ENCODE measurements around the gene TGFB1I1.

Gene TGFB1I1

DNA sequence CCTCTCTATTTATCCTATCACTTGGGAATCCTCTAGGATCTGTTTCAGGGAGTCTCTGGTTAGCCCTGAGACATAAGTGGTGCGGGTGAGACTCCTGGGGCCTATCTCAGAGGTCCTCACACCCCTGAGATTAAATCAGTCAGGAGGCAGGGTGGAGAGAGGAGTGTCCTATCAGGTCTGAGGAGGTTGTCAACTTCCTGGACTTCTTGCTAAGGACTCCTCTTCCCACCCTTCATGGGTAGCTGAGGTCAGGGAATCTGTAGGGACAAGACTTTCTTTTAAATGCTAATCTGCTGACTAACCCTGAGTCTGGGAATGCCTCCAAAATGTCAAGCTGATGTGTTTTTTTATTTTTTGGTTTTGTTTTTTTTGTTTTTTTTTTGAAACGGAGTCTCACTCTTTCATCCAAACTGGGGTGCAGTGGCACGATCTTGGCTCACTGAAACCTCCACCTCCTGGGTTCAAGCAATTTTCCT, 19.3 kb upstream of the TGFB1I1 start:
- DNase-seq (ENCODE audit: low read depth in 2 of 2): no peak

DNA sequence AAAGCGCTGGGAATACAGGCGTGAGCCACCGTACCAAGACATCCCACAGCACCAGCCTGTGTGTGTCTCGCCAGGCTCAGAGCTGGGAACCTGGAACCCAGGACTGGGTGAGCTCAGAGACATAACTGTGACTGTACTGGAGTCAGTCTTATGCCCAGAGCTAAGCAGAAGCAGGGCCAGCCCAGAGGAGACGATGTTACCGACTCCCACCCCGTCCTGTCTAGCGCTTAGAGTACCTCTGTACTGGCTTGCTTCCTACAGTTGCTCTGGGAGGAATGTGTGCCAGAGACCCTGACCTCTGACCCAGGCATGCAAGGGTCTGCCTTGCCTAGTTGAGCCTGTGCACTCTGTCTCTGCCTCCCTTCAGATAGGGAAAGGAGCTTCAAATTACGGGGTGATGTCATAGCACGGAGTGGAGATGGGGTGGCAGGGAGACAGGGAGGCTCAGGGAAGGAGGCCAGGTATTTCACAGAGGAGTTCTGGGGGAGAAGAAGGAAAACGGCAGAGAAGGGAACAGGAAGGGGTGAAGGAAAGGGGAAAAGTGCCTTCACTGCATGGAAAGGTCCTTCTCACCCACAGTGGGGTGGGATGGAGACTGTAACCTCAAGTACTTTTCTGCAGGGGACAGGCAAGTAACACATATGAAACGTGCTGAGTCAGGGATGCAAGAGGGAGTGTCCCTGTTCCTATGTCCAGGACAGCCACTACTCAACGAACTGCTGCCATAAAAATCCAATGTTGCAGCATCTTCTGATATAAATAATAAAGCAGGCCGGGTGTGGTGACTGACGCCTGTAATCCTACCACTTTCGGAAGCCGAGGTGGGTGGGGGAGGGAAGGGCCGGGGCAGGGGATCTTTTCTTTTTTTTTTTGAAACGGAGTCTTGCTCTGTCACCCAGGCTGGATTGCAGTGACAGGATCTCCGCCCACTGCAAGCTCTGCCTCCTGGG, 18.4 kb upstream of the TGFB1I1 start:
- no peak for DNase-seq (ENCODE audit: low read depth in 2 of 2)

DNA sequence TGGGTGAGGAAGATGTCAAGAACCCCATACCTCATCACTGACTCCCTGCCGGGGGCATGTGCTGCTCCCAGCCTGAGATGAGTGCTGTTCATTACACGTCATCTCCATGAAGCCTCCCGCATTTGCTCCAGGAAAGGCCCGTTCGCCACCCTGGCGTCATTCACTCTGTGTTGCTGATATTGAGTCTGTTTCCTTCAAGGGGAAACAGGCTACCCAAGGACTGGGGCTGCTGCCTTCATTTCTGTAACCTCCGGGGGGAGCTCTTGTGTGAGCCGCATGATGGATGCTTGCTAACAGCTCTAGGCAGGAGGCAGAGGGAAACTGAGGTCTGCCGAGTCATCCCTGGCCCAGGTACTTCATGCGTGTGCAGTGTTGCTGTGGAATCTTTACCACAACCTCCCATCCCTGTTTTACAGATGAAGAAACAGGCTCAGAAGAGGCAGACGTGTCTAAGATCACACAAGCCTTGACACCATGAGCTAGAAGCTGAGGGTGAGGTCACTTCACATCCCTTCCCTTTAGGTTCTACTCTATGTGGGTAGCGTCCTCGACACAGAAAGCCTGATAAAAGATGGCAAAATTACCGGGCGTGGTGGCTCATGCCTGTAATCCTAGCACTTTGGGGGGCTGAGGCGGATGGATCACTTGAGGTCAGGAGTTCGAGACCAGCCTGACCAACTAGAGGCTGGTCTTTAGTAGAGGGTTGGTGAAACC, 16.2 kb upstream of the TGFB1I1 start:
- DNase-seq (ENCODE audit: low read depth in 2 of 2): no peak

DNA sequence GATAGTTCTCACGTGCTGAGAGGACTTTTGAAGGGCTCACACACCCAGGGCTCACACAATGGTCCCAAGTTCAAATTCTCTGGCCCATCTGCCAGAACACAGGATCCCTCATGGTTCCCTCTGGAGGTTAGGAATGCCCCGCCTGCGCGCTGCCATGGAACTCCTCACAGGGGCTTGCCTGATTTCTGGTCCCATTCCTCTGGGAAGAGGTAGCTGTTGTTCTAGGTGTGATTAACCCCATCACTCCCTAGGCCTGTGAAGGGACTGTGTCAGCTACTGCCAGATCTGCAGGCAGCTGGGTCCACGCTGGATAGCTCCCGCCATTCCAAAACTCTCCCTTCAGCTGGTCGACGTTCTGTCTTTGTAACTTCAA, 15.0 kb upstream of the TGFB1I1 start:
- no peak for DNase-seq (ENCODE audit: low read depth in 2 of 2)

DNA sequence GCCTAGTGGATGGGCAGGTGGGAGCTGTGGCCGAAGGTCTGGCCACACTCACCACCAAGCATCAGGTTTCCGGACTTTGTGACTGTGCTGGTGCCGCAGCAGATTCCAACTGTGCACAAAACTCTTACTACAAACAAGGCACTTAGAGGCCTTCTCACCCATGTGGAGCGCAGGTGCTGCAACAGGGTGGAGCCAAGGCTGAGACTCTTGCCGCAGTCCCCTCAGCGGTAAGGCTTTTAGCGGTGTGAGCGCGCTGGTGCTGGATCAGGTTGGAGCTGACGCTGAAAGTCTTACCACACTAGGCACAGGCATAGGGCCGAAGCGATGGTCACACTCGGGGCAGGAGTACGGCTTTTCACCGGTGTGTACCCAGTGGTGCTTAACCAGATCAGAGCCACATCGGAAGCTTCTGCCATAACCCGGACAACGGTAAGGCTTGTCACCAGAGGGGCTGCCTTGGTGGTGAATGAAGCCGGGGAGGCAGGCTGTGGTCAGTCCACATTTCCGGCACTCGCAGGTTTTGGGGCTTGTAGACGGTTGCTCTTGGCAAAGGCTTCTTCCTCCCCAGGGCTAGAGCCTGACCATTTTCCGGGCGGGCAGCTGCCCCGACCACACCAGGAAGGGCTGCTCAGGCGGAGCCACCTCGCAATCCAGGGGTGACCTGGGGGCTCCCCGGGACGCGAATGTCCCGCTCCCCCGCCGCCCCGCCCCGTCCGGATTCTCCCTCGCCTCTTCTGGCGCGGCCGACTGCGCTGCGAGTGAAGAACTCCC, 13.7 kb upstream of the TGFB1I1 start:
- DNase-seq (ENCODE audit: low read depth in 2 of 2): no peak

DNA sequence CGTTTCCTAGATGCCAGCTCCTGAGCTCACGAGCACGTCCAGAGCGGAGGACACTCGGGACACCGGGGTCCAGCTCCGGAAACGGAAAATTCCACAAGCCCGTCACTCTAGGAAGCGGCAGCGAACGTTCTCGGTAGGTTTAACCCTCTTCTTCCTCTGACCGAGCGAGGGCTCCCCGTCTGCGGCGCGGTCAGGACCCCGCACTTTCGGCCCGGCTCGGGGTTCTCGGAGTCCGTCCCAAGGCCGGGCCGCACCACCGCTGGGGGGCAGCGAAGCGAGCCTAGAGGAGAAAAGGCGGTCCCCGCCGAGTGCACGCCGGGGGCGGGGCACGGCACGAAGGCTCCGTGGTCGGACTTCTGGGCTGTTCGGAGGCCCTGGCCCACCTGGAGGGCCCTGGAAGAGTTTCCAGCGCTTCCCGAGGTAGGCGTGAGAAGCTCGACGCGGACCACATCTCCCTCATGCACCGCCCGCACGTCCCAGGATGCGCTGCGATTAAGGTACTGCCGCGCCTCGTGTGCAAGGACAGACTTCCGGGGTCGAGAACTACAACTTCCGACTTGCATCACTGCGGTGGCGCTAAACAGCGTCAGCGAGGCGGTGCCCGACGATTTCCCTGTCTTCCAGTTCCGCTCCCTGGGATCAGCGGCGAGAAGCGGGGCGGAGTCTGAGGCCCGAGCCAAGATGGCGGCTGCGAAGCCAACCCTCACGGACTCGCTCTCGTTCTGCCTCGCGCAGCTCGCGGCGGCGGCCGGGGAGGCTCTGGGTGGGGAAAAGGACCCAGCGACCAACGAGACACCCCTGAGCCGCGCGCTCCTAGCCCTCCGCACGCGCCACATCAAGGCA, 12.9 kb upstream of the TGFB1I1 start, which contains the start of gene ARMC5:
TSS of gene ARMC5 (plus strand) at position 658 of the 843 bp plus-strand sequence. CDS start at position 682, 24 bp downstream.
- DNase-seq (ENCODE audit: low read depth in 2 of 2): peak; percentile 95 to 96

DNA sequence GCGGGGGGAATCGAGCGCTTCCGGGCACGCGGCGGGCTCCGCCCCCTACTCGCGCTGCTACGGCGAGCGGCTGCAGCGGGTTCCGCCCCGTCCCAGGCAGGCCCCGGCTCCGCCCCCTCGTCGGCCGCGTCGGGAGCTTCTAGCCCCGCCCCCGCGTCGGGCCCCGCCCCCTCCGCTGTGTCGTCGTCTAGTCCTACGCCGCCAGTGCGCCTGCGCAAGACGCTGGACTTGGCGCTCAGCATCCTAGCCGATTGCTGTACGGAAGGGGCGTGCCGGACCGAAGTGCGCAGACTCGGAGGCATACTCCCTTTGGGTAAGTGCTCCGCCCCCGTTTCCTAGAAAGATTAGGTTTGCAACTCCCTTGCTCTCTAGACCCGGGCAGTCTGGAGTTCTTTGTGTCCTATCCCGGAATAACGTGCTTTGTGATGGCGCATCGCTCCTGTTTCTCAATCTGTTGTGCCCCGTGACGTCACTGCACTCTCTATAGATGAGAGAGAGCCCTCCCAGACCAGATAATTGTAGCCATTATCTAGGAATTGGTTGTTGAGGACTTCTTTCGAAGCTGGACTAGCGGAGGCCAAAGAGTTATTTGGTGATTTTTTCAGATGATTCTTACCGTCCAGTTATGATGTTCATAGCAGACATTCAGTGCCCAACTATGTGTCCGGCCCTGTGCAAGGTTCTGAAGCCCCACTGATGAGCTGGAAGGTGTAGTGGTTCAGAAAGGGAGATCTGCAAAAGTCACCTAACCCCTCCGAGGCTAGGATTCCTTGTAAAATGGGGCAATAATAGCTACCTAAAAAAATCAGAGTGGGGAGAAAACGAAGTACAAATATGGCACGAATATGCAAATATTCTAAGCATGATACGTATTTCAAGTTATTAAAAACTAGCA, 12.0 kb upstream of the TGFB1I1 start:
- DNase-seq (ENCODE audit: low read depth in 2 of 2): peak; percentile 99 to 100

DNA sequence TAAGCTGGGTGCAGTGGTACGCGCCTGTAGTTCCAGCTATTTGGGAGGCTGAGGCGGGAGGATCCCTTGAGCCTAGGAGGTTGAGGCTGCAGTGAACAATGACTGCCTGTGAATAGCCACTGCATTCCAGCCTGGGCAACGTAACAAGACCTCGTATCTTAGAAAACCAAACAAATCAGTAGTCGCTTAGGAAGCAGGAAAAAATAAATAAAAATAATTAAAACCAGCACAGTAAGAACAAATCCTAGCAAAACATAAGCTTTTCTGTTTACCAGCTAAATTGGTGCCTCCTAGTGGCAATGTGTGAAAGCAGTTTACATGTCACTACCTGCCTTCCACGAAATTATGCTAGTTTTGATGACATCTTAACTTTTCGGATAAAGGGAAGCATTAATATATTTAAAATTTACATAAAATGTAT, 11.4 kb upstream of the TGFB1I1 start:
- DNase-seq (ENCODE audit: low read depth in 2 of 2): no peak

DNA sequence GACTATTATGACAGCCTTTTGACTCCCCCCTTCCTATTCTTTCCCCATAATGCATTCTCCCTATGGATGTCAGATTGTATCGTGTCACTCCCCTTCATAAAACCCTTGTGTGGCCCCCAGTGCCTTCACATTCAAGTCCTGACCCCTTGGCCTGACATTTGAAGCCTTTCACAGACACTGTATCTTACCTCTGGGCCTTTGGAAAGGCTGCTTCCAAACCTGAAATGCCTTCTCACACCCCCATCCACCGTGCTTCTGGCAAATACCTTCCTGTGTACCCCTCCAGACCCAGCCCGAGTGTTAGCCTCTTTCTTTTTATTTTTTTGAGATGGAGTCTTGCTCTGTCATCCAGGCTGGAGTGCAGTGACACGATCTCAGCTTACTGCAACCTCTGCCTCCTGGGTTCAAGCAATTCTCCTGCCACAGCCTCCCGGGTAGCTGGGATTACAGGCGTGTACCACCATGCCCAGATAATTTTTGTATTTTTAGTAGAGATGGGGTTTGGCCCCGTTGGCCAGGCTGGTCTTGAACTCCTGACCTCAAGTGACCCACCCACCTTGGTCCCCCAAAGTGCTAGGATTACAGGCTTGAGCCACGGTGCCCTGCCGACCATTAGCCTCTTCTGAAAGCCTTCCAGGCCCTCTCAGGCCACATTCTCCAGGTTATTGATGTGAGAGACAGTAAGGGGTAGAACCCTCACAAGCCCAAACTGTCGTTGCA, 10.6 kb upstream of the TGFB1I1 start:
- no peak for DNase-seq (ENCODE audit: low read depth in 2 of 2)

DNA sequence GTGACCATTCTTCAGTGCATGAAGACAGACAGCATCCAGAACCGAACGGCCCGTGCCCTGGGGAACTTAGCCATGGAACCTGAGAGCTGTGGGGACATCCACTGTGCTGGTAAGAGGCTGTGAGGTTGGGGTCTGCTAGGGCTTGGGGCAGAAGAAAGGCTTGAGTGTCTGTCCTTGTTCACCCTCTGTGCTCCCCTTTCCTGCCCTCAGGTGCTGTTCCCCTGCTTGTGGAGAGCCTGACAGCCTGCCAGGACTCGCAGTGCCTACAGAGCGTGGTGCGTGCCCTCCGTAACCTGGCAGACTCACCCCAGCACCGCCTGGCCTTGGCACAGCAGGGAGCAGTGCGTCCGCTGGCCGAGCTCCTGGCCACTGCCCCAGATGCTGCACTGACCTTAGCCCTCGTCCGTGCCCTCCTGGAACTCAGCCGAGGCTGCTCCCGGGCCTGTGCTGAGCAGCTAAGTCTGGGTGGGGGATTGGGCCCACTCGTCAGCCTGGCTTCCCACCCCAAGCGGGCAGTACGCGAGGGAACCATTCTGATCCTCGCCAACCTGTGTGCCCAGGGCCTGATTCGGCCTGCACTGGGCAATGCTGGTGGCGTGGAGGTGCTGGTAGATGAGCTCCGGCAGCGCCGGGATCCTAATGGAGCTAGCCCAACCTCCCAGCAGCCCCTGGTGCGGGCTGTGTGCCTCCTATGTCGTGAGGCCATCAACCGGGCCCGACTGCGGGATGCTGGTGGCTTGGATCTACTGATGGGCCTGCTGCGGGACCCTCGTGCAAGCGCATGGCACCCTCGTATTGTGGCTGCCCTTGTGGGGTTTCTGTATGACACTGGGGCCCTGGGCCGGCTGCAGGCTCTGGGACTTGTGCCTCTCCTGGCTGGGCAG, 9.8 kb upstream of the TGFB1I1 start:
- DNase-seq (ENCODE audit: low read depth in 2 of 2): no peak

DNA sequence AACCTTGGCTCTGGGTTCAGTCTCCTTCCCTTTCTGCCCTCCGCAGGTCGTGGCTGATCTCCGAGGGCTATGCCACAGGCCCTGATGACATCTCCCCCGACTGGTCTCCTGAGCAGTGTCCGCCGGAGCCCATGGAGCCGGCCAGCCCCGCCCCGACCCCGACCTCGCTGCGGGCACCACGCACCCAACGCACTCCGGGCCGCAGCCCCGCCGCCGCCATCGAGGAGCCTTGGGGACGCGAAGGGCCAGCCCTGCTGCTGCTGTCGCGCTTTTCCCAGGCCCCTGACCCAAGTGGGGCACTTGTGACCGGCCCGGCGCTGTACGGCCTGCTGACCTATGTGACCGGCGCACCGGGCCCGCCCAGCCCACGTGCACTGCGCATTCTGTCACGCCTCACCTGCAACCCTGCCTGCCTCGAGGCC, 7.6 kb upstream of the TGFB1I1 start:
- DNase-seq (ENCODE audit: low read depth in 2 of 2): no peak

DNA sequence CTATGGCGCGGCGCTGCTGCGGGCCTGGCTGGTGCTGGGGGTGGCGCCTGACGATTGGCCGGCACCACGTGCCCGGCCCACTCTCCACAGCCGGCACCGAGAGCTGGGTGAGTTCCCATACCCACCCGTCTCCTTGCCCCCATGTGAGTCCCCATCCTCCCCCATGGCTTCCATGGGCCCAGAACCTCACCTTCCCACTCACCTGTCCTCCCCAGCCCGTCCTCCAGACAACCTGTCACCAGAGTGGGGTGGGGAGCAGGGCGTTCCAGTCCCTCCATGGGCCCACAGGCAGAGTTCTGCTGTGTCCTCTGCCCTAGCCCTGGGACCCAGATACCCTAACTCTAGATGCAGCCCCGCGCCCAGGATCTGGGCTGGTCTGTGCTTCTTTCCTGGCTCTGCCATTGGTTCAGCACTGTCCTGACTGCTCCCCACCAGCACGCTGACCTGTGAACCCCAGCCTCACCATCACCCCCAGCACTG, 7.1 kb upstream of the TGFB1I1 start:
- DNase-seq (ENCODE audit: low read depth in 2 of 2): no peak

DNA sequence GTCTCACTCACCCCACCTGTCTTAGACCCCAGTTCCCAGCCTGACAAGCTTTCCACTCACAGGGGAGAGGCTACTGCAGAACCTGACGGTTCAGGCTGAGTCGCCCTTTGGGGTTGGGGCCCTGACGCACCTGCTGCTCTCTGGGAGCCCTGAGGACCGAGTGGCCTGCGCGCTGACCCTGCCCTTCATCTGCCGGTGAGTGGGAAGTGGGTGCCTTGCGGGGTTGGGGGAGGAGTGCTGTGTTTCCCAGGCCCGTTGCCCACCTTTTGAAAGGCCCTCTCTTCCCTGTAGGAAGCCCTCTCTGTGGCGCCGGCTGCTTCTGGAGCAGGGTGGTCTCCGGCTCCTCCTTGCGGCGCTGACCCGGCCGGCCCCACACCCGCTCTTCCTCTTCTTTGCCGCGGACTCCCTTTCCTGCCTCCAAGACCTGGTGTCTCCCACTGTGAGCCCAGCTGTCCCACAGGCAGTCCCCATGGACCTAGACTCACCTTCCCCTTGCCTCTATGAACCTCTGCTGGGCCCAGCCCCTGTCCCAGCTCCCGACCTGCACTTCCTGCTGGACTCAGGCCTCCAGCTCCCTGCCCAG, 6.1 kb upstream of the TGFB1I1 start:
- no peak for DNase-seq (ENCODE audit: low read depth in 2 of 2)

DNA sequence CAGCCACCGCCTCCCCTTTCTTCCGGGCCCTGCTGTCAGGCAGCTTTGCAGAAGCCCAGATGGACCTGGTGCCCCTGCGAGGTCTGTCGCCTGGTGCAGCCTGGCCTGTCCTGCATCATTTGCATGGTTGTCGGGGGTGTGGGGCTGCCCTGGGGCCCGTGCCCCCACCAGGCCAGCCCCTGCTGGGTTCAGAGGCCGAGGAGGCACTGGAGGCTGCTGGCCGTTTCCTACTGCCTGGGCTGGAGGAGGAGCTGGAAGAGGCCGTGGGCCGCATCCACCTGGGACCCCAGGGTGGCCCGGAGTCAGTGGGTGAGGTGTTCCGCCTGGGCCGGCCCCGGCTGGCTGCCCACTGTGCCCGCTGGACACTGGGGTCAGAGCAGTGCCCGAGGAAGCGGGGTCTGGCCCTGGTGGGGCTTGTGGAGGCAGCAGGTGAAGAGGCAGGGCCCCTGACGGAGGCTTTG, 5.5 kb upstream of the TGFB1I1 start:
- no peak for DNase-seq (ENCODE audit: low read depth in 2 of 2)

DNA sequence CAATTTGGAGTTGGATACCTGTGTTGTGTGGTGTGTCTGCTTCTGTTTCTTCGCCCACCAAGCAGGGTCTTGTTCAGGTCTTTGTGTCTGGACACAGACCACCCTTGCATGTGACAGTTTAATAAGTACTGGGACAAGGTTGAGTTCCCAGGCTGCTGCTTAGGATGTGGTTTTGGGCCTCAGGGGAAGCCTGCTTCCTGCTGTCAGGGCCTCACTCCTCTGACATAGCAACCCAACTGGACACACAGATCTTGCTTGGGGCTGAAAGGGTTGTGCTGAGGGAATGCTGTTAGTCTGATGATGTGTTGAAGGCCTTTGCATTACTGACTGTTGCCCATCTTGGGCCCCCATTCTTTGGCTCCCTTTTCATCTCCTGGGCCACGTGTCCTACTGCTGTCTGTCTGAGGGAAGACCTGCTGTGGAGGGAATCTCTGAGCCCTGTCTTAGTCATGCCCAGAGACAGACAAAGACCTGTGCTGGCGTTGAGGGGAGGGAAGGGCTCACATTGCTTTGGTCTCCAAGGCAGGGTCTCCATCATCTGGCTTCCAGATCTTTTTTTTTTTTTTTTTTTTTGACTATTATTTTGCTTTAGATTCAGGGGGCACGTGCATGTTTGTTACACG, 4.7 kb upstream of the TGFB1I1 start:
- no peak for DNase-seq (ENCODE audit: low read depth in 2 of 2)

DNA sequence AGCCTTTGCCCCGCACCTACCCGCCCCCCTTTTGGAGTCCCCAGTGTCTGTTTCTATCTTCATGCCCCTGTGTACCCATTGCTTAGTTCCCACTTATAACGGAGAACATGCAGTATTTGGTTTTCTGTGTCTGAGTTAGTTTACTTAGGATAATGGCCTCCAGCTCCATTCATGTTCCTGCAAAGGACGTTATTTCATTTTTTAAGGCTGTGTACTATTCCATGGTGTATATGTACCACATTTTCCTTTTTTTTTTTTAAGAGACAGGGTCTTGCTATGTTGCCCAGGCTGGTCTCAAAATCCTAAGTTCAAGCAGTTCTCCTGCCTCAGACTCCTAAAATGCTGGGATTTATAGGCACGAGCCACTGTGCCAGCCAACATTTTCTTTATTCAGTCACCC, 4.1 kb upstream of the TGFB1I1 start:
- no peak for DNase-seq (ENCODE audit: low read depth in 2 of 2)

DNA sequence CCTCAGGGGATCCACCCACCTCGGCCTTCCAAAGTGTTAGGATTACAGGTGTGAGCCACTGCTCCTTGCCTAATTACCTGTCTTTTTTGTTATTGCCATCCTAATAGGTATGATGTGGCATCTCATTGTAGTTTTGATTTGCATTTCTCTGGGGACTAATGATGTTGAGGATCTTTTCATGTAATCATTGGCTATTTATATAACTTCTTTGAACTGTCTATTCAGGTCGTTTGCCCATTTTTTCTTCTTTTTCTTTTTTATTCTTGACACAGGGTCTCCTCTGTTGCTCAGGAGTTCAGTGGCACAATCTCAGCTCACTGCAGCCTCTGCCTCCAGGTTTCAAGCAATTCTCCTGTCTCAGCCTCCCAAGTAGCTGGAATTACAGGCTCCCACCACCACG, 1.3 kb upstream of the TGFB1I1 start:
- no peak for DNase-seq (ENCODE audit: low read depth in 2 of 2)

All from stimulated activated CD4-positive, alpha-beta T cell treated with anti-CD3 and anti-CD28 coated beads, Interleukin-12 subunit alpha, Interleukin-12 subunit beta, amount 100 ng/mL, for 24 hours (primary cell).